H9 (cell line): ENCODE data around the gene CHN2. TPM values are rescaled to one million over a fixed set of nuclear protein-coding genes. Genes with fewer than 3 reads are reported as not detected.

ENCODE experiments used
- DNase-seq: peaks from one replicate; pipeline ENCODE4 v3.0.0-alpha.2; 2017
- H2AFZ ChIP-seq: one replicate; pipeline ENCODE4 v1.6.1; 2013; ENCODE audit warnings: mild to moderate bottlenecking, low read length, control low read depth, moderate library complexity
- H2AK5ac ChIP-seq: 2 replicates; pipeline ENCODE4 v1.6.1; 2013; ENCODE audit warnings: low read length, control low read depth, mixed read lengths; ENCODE audit not compliant: insufficient read length
- H2BK120ac ChIP-seq: one replicate; pipeline ENCODE4 v1.6.1; 2013; ENCODE audit warnings: low read depth, mild to moderate bottlenecking, low read length, control low read depth, inconsistent platforms; ENCODE audit not compliant: poor library complexity, severe bottlenecking
- H2BK12ac ChIP-seq: 2 replicates; pipeline ENCODE4 v1.6.1; 2013; ENCODE audit warnings: low read length, control low read depth, mixed read lengths, low read depth; ENCODE audit not compliant: insufficient read length
- H2BK15ac ChIP-seq: 2 replicates; pipeline ENCODE4 v1.6.1; 2013; ENCODE audit warnings: low read depth, low read length, control low read depth
- H2BK20ac ChIP-seq: one replicate; pipeline ENCODE4 v1.6.1; 2013; ENCODE audit warnings: low read depth, mild to moderate bottlenecking, low read length, control low read depth, inconsistent platforms; ENCODE audit not compliant: poor library complexity, severe bottlenecking
- H2BK5ac ChIP-seq: 2 replicates; pipeline ENCODE4 v1.6.1; 2013; ENCODE audit warnings: low read length, control low read depth, mixed read lengths; ENCODE audit not compliant: insufficient read length
- H3K14ac ChIP-seq: 2 replicates; pipeline ENCODE4 v1.6.1; 2013; ENCODE audit warnings: low read length, control low read depth; ENCODE audit not compliant: insufficient read depth
- H3K18ac ChIP-seq: 2 replicates; pipeline ENCODE4 v1.6.1; 2013; ENCODE audit warnings: low read depth, mild to moderate bottlenecking, mixed read lengths, low read length, control low read depth; ENCODE audit not compliant: insufficient read length
- H3K23ac ChIP-seq: 2 replicates; pipeline ENCODE4 v1.6.1; 2013; ENCODE audit warnings: low read length, control low read depth, mixed read lengths, low read depth; ENCODE audit not compliant: insufficient read length
- H3K23me2 ChIP-seq: 2 replicates; pipeline ENCODE4 v1.6.1; 2013; ENCODE audit warnings: low read depth, mild to moderate bottlenecking, mixed read lengths, low read length, control low read depth; ENCODE audit not compliant: insufficient read length, poor library complexity, severe bottlenecking
- H3K27ac ChIP-seq: 2 replicates; pipeline ENCODE4 v1.5.1; 2013; ENCODE audit warnings: low read length, control low read depth, mixed read lengths, low read depth; ENCODE audit not compliant: insufficient read length
- H3K27me3 ChIP-seq: 2 replicates; pipeline ENCODE4 v1.6.1; 2013; ENCODE audit warnings: low read length, control low read depth, inconsistent platforms; ENCODE audit not compliant: insufficient read depth
- H3K4ac ChIP-seq: 2 replicates; pipeline ENCODE4 v1.6.1; 2013; ENCODE audit warnings: low read depth, mild to moderate bottlenecking, control low read depth, inconsistent platforms, low read length, moderate library complexity
- H3K4me1 ChIP-seq: 2 replicates; pipeline ENCODE4 v1.6.1; 2013; ENCODE audit warnings: low read length, control low read depth, inconsistent platforms; ENCODE audit not compliant: insufficient read depth
- H3K4me2 ChIP-seq: 2 replicates; pipeline ENCODE4 v1.6.1; 2013; ENCODE audit warnings: low read length, control low read depth, mixed read lengths; ENCODE audit not compliant: insufficient read length, insufficient read depth
- H3K56ac ChIP-seq: 2 replicates; pipeline ENCODE4 v1.6.1; 2013; ENCODE audit warnings: low read depth, mild to moderate bottlenecking, mixed read lengths, low read length, control low read depth; ENCODE audit not compliant: insufficient read length
- H3K79me1 ChIP-seq: 2 replicates; pipeline ENCODE4 v1.6.1; 2013; ENCODE audit warnings: low read depth, mild to moderate bottlenecking, moderate library complexity, low read length, control low read depth, inconsistent platforms; ENCODE audit not compliant: insufficient read depth, poor library complexity, severe bottlenecking
- H3K79me2 ChIP-seq: 2 replicates; pipeline ENCODE4 v1.6.1; 2013; ENCODE audit warnings: low read length, control low read depth, inconsistent platforms; ENCODE audit not compliant: insufficient read depth
- H3K9ac ChIP-seq: 2 replicates; pipeline ENCODE4 v1.6.1; 2013; ENCODE audit warnings: low read length, control low read depth, mixed read lengths; ENCODE audit not compliant: insufficient read length; ENCODE audit errors: extremely low read depth
- H3K9me3 ChIP-seq: one replicate; pipeline ENCODE4 v1.6.1; 2013; ENCODE audit warnings: low read depth, low read length, inconsistent platforms; ENCODE audit not compliant: control insufficient read depth
- H3T11ph ChIP-seq: one replicate; pipeline ENCODE4 v1.6.1; 2013; ENCODE audit warnings: mild to moderate bottlenecking, low read length, control low read depth, inconsistent platforms
- H4K20me1 ChIP-seq: one replicate; pipeline ENCODE4 v1.6.1; 2013; ENCODE audit not compliant: control insufficient read depth, insufficient read length, insufficient read depth
- H4K5ac ChIP-seq: 2 replicates; pipeline ENCODE4 v1.6.1; 2013; ENCODE audit warnings: low read depth, mild to moderate bottlenecking, mixed read lengths, low read length, control low read depth; ENCODE audit not compliant: insufficient read length
- H4K8ac ChIP-seq: replicated peaks from 2 replicates; pipeline ENCODE4 v1.6.1; 2013; ENCODE audit warnings: low read length, control low read depth, mixed read lengths, low read depth; ENCODE audit not compliant: insufficient read length
- H4K91ac ChIP-seq: 2 replicates; pipeline ENCODE4 v1.6.1; 2013; ENCODE audit warnings: low read depth, mild to moderate bottlenecking, moderate library complexity, mixed read lengths, low read length, control low read depth; ENCODE audit not compliant: insufficient read length
- H3K27ac Mint-ChIP-seq, 3 experiments: 2 replicates in 2 of 3; 3 replicates in 1 of 3; pipeline ENCODE4 v1.8.0; 2020 to 2021; ENCODE audit warnings: mixed read lengths in 3 of 3, mild to moderate bottlenecking in 1 of 3, moderate library complexity in 1 of 3
- H3K27me3 Mint-ChIP-seq: 2 replicates; pipeline ENCODE4 v1.8.0; 2021; ENCODE audit warnings: low read depth, mild to moderate bottlenecking, moderate library complexity, mixed read lengths
- H3K36me3 Mint-ChIP-seq, 3 experiments: 2 replicates in 2 of 3; 3 replicates in 1 of 3; pipeline ENCODE4 v1.8.0; 2020 to 2021; ENCODE audit warnings: low read depth in 3 of 3, mixed read lengths in 3 of 3; ENCODE audit not compliant: insufficient read depth in 1 of 3
- H3K4me1 Mint-ChIP-seq, 2 experiments: 2 replicates each; pipeline ENCODE4 v1.8.0; 2020; ENCODE audit warnings: mixed read lengths in 2 of 2
- H3K4me3 Mint-ChIP-seq, 2 experiments: 2 replicates in 1 of 2; 3 replicates in 1 of 2; pipeline ENCODE4 v1.8.0; 2020 to 2021; ENCODE audit warnings: mild to moderate bottlenecking in 2 of 2, mixed read lengths in 2 of 2, moderate library complexity in 1 of 2
- H3K9me3 Mint-ChIP-seq, 2 experiments: 2 replicates in 1 of 2; 3 replicates in 1 of 2; pipeline ENCODE4 v1.8.0; 2020; ENCODE audit warnings: mild to moderate bottlenecking in 2 of 2, mixed read lengths in 2 of 2, moderate library complexity in 1 of 2
- WGBS: extraction: QIAGEN DNeasy Blood & Tissue Kit; methylation state at CpG from one replicate; pipeline ENCODE4 v1.1.7; 2013; ENCODE audit warnings: missing lambda C conversion rate, low lambda C conversion rate, mixed read lengths; ENCODE audit not compliant: insufficient read length; ENCODE audit errors: extremely low coverage; 5-methylcytosine and 5-hydroxymethylcytosine counted together
- total RNA-seq: library from RNA; stranded (reverse); gene quantifications from 2 replicates; pipeline ENCODE4 v1.2.1, GENCODE V29; 2021
- TF ChIP-seq, protein P1 (sequence below): fragments of 200-600 bp; sonication (generic); conservative IDR thresholded peaks from 3 replicates; pipeline ENCODE4 v1.8.0; 2021; ENCODE audit warnings: antibody characterized with exemption, mild to moderate bottlenecking

The CHN2 gene
- total RNA-seq, 1 experiment from 2014 or later, result 3.3 TPM

DNA sequence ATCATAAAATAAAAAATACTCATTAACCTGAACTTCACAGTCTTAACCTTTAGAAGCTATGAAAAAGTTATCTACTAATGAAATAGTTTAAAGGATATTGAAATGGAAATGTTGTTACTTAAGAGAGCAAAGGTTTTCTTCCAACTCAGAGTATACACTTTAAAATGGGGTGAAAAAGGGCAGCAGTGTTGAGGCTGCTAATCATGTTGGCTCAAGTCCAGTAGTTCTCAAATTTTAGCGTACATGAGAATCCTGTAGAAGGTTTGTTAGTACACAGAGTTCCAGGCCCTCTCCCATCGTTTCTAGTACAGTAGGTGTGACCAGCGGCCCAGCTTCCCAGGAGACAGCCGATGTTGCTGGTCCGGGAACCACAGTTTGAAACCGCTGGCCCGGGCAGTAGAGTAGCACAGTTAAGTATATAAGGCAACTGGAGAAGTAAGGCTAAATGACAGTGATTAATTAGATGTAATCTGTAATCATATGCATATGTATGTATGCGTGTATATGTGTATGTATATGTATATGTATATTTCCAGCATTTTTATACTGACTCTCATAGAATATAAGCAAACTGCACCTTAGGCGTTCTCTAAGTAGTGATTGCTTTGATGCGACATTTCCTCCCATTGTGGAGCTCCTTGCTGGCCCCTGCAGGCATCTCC lies 221.8 kb downstream of the CHN2 start:
- Histone ChIP-seq H3K27ac (no peak overlapping the region), H3K56ac (no peak overlapping the region), H2BK12ac (no peak overlapping the region), H4K5ac (no peak overlapping the region), H3K14ac (no peak overlapping the region), H3K4ac (no peak overlapping the region), H2BK20ac (no peak overlapping the region), H3K4me1 (no peaks in the 10 kb centered on the region), H4K20me1 (no peaks in the 10 kb centered on the region), H3K9me3 (no peaks in the 10 kb centered on the region), H3K79me2 (no peaks in the 10 kb centered on the region), H3K9ac (no peak overlapping the region), H4K91ac (no peak overlapping the region), H2AK5ac (no peak overlapping the region), H3K27me3 (no peaks in the 10 kb centered on the region), H3K18ac (no peak overlapping the region), H2AFZ (no peak overlapping the region), H2BK5ac (no peak overlapping the region), H2BK15ac (no peak overlapping the region), H4K8ac (no peak overlapping the region), H2BK120ac (no peak overlapping the region), H3T11ph (no peak overlapping the region), H3K23me2 (no peaks in the 10 kb centered on the region), H3K23ac (no peak overlapping the region), H3K4me2 (no peak overlapping the region), H3K79me1 (no peaks in the 10 kb centered on the region)
- H3K27me3 Mint-ChIP-seq, result no peaks in the 10 kb centered on the region; the same call in none of the 2 replicates
- H3K36me3 Mint-ChIP-seq, result no peaks in the 10 kb centered on the region
- H3K4me3 Mint-ChIP-seq, result no peak overlapping the region
- no peak overlapping the region for H3K27ac Mint-ChIP-seq
- no CpG with 5 or more reads among the region's 10 CpGs for WGBS
- H3K9me3 Mint-ChIP-seq, result no peaks in the 10 kb centered on the region
- no peak for DNase-seq
- H3K4me1 Mint-ChIP-seq, result peaks cover 0 to 4% of the 10 kb centered on the region in 2 experiments; a peak in 1 of 4 replicates
- TF ChIP-seq, protein P1, sequence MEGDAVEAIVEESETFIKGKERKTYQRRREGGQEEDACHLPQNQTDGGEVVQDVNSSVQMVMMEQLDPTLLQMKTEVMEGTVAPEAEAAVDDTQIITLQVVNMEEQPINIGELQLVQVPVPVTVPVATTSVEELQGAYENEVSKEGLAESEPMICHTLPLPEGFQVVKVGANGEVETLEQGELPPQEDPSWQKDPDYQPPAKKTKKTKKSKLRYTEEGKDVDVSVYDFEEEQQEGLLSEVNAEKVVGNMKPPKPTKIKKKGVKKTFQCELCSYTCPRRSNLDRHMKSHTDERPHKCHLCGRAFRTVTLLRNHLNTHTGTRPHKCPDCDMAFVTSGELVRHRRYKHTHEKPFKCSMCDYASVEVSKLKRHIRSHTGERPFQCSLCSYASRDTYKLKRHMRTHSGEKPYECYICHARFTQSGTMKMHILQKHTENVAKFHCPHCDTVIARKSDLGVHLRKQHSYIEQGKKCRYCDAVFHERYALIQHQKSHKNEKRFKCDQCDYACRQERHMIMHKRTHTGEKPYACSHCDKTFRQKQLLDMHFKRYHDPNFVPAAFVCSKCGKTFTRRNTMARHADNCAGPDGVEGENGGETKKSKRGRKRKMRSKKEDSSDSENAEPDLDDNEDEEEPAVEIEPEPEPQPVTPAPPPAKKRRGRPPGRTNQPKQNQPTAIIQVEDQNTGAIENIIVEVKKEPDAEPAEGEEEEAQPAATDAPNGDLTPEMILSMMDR, result no peak
